ENCODE measurements around the gene LPCAT4.
A peak's percentile ranks its signal among the peaks of the same experiment; 100 is the strongest.
"Not testable (repeated sequence)": the region's sequence is repeated elsewhere in the genome, so short reads cannot be mapped to it uniquely, and the experiment has no call there.

Gene LPCAT4

GRCh38 chr15:34362047-34362773, 4.8 kb downstream of the LPCAT4 start:
- no peak overlapping the region for H3K4me3 ChIP-seq (ENCODE audit: low read depth, low read length)

- H3K4me3 ChIP-seq (ENCODE audit: low read depth, low read length): no peak overlapping the region
Measured at GRCh38 chr15:34361278-34361677, 5.7 kb downstream of the LPCAT4 start.

GRCh38 chr15:34360298-34360697, 6.7 kb downstream of the LPCAT4 start:
- no peak overlapping the region for H3K4me3 ChIP-seq (ENCODE audit: low read depth, low read length)

DNA sequence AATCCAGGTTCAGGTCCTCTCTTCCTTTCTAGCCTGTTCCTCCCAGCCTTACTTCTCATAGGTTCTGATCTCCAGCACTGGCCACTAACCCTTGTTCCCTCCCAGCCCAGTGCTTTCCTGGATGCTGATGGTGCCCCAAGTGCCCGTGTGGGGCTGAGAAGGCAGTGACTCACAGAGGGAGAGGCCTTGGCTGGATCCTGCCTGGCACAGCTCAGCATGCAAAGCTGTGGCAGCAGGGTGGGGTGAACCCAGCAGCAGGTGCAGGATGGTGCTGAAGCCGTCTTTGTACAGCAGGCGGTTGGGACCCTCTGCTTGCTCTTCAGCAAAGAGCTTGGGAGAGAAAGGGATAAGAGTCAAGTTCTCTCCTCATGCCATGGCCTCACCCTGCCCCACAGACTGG, 7.6 kb downstream of the LPCAT4 start:
- H3K4me3 ChIP-seq (ENCODE audit: low read depth, low read length): no peak overlapping the region

DNA sequence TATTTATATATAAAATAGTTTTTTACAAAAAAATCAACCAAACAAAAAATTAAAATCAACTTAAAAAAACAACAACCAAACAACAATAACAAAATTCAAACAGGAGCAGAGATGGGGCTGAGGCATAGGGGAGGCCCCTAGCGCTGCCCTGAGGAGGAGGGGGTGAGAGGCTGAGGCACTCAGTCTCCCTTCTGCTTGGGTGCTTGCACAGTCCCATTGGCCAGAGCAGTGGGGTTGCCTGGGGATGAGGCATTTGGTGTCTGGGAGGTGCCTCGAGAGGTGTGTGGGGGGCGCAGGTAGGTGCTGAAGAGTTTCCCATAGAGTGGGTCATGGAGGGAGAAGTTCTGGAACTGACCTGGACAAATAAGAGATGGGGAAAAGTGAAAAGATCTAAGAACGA, 8.0 kb downstream of the LPCAT4 start:
- H3K4me3 ChIP-seq (ENCODE audit: low read depth, low read length): no peak overlapping the region

DNA sequence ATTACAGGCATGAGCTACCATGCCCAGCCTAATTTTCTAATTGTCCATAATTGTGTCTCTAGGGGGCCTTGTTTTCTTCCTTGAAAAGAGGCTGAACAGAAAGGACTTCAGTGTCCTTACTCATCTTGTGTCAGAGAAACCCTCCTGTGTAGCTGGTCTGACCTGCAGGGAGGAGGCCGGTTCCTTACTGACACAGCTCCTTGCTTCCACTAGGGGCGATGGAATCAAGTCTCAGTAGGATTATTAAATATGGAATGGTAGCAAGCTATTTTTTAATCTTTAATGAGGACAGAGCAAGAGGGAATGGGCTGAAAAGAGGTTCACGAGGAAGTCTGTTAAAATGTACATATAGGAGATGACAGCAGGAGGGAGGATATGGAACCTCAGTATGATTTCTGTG, 8.6 kb downstream of the LPCAT4 start:
- no peak overlapping the region for H3K4me3 ChIP-seq (ENCODE audit: low read depth, low read length)

- no peak overlapping the region for H3K4me3 ChIP-seq (ENCODE audit: low read depth, low read length)
Measured at GRCh38 chr15:34357653-34358052, 9.3 kb downstream of the LPCAT4 start.

DNA sequence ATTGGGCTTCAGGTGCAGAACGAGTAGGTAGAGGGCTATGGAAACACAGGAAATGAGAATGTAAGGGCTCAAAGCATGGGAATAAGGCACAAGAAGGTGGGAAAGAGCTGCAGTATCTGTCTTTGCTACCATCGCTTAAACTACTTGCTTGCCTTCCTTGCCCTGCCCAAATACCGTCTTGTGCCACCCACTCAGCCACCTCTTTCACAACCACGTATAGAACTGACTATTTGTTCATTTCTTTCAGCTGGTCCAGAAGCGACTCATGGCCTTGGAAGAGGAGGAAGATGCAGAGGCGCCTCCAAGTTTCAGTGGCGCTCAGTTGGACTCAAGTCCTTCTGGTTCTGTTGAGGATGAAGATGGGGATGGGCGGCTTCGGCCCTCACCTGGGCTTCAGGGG, 11.8 kb downstream of the LPCAT4 start:
- H3K4me3 ChIP-seq (ENCODE audit: low read depth, low read length): no peak overlapping the region

GRCh38 chr15:34354286-34354685, 12.7 kb downstream of the LPCAT4 start:
- H3K4me3 ChIP-seq (ENCODE audit: low read depth, low read length): no peak overlapping the region

DNA sequence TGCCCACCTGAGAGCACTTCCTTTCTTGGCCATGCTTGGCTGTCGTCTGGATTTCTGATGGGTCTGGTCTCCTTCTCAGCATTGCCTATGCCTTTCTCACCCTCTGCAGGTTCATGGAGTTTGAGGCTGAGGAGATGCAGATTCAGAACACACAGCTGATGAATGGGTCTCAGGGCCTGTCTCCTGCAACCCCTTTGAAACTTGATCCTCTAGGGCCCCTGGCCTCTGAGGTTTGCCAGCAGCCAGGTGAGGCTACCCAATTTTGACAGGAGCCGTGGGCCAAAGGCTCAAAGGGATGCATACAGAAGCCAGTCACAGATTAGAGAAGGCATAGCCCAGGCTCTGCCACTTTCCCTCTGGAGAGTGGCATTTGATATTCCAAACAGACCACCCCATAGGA, 13.4 kb downstream of the LPCAT4 start:
- H3K4me3 ChIP-seq (ENCODE audit: low read depth, low read length): no peak overlapping the region

- H3K4me3 ChIP-seq (ENCODE audit: low read depth, low read length): not testable (repeated sequence)
Measured at GRCh38 chr15:34352996-34353395, 14.0 kb downstream of the LPCAT4 start.

DNA sequence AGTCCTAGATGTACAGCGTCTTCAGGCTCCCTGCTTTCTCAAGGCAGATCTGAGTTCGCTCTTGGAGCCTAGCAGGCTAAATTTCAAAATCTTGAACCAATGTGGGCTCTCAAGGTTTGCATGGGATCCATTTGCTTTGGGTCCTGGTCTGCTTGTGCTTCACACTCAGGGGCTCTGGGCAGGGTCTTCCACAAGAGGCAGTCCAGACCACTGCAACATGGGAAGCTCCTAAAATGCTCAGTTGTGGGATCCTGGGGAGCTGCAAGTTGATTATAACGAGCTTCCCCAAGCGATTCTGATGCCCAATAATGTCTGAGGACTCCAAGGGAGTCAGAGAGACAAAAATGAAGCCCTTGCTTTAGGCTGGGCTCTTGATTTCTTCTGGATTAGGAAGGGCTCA, 17.2 kb downstream of the LPCAT4 start:
- H3K4me3 ChIP-seq (ENCODE audit: low read depth, low read length): no peak overlapping the region

DNA sequence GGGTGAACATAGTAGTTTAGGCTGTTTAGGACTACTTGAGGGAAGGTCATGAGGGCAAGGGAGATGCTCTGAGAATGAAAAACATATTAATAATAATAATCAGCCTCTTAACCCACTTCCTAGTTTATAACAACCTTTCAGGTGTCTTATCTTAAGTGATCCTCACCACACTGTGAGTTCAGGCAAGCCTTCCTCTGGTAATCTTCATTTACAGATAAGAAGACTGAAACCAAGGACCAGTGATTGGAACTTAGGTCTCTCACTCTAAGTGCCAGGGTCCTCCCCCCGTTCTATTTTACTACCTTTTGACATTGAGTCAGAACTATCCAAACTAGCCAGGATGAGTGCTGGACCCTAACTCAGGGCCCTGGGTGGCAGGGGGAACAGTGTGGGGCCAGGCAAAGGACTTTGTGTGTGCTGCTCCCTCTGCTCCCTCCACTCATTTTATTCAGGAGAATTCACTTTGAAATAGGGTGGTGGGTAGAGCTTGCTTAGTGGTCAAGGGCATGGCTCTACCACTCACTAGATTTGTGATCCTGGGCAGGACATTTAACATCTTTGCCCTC, 18.2 kb downstream of the LPCAT4 start:
- H3K4me3 ChIP-seq (ENCODE audit: low read depth, low read length): no peak overlapping the region

DNA sequence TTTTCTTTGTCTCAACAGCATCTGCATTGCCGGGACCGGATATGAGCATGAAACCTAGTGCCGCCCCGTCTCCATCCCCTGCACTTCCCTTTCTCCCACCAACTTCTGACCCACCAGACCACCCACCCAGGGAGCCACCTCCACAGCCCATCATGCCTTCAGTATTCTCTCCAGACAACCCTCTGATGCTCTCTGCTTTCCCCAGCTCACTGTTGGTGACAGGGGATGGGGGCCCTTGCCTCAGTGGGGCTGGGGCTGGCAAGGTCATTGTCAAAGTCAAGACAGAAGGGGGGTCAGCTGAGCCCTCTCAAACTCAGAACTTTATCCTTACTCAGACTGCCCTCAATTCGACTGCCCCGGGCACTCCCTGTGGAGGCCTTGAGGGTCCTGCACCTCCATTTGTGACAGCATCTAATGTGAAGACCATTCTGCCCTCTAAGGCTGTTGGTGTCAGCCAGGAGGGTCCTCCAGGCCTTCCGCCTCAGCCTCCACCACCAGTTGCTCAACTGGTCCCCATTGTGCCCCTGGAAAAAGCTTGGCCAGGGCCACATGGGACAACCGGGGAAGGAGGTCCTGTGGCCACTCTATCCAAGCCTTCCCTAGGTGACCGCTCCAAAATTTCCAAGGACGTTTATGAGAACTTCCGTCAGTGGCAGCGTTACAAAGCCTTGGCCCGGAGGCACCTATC, 18.9 kb downstream of the LPCAT4 start:
- no peak overlapping the region for H3K4me3 ChIP-seq (ENCODE audit: low read depth, low read length)

- peak within 1 kb of the TSS; percentile 94 for H3K4me3 ChIP-seq (ENCODE audit: low read depth, low read length)
Measured at GRCh38 chr15:34342737-34343575, 24.0 kb downstream of the LPCAT4 start, which contains the start of the genes NOP10 and NUTM1. Gene NOP10 (minus strand): TSS chr15:34343136. CDS start chr15:34343073, 63 bp downstream. Gene NUTM1 (plus strand): TSS chr15:34343315. CDS start chr15:34343697, 382 bp downstream.

- H3K4me3 ChIP-seq (ENCODE audit: low read depth, low read length): peak overlapping the region; percentile 94
Measured at GRCh38 chr15:34342213-34342736, 24.7 kb downstream of the LPCAT4 start.

- peak overlapping the region; percentile 94 for H3K4me3 ChIP-seq (ENCODE audit: low read depth, low read length)
Measured at GRCh38 chr15:34341381-34342212, 25.4 kb downstream of the LPCAT4 start.

DNA sequence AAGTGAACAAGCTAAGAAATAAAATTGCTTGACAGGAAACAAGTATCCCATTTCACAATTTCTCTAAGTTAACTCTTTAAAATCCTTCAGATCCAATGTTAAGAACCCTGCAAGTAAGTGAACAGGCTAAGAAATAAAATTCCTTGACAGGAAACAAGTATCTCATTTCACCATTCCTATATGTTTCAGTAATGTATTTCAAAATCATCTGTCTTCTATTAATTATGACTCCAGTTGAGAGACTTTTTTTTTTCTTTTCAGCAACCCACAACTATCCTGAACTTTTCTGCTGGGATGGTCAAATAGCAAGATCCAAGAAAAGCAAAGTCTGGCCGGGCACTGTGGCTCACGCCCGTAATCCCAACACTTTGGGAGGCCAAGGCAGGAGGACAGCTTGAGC, 27.1 kb downstream of the LPCAT4 start:
- H3K4me3 ChIP-seq (ENCODE audit: low read depth, low read length): no peak overlapping the region

DNA sequence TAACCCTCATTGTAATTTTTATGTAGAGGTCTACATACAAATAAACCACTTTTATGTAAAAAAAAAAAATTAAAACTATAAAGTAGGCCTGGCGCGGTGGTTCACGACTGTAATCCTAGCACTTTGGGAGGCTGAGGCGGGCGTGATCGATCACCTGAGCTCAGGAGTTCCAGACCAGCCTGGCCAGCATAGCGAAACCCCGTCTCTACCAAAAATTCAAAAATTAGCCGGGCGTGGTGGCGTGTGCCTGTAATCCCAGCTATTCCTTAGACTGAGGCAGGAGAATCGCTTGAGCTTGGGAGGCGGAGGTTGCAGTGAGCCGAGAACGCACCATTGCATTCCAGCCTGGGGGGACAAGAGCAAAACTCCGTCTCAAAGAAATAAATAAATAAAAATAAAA, 28.6 kb downstream of the LPCAT4 start:
- peak overlapping the region; percentile 91 for H3K4me3 ChIP-seq (ENCODE audit: low read depth, low read length)

Measured in iPS-11a (cell line).